HG03575 (cell line): ENCODE measurements around the gene PRSS23.

Experiments
- ATAC-seq: cut with Tn5 transposase; IDR thresholded peaks from one replicate; pipeline ENCODE4 v1.9.1; 2021; ENCODE audit not compliant: unreplicated experiment, insufficient number of reproducible peaks, low FRiP score; ENCODE audit errors: extremely low read depth

Gene PRSS23

DNA sequence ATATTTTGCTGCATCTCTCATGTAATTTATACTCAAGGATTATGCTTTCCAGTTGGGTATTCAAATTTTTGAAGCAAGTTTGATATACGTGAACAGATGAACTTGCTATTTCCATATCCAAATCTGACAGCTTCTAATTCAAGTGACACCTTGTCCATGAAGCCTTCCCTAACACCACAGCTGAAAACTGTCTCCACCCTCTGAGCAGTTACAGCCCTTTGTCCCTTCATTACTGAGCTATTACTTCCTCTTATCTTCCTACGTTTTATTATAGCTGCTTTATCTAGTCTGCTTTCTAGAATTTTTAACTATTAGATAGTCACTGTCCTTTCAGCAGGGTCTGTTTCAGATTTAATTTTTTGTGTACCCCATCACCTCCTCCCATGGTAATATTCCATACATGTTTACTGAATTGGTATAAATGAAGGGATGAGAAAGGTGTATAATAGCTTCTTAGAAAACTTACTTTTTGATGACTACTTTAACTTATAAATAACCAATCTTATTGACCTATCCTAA is 13.3 kb upstream of the PRSS23 start:
- no peak for ATAC-seq

DNA sequence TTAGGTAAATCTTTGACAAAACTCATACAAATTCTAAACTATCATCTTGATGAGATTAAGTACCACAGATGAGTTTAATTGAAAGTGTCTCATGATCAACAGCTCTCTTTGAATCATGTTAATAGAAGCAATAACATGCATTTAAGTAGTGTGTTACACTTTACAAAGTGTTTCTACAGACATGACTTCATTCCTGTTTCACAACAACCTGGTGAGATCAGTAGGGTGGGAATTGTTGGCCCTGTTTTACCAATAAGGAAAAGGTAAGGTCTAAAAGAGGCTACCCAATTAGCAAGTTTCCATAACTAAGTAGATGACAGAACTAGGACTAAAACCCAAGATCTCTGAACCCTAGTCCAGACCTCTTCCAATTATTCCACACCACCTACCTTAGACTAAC is 12.7 kb upstream of the PRSS23 start:
- ATAC-seq: no peak

DNA sequence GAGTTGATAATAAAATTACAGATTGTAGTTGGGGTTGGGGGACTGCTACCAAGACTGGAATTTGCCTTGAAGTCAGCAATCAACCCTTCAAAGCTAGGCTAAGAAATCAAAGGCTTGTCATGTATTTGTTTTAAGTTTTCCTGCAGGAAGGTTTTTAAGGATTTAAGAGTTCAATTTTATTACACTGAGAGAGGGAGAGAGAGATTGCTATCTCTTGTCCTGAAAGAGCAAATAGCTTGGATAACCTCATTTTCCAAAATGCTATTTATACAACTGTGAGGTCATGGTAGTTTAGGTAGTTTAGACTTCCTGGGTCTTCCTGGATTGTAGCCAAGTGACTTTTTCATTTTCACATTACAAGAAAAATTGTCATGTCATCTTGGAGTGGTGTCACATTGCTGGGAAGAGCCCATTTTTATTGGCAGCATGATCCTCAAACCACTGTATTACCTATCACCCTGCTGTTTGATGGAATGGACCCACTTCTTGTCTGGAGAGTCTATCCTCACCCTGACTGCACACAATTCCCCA is 10.1 kb upstream of the PRSS23 start:
- no peak for ATAC-seq

DNA sequence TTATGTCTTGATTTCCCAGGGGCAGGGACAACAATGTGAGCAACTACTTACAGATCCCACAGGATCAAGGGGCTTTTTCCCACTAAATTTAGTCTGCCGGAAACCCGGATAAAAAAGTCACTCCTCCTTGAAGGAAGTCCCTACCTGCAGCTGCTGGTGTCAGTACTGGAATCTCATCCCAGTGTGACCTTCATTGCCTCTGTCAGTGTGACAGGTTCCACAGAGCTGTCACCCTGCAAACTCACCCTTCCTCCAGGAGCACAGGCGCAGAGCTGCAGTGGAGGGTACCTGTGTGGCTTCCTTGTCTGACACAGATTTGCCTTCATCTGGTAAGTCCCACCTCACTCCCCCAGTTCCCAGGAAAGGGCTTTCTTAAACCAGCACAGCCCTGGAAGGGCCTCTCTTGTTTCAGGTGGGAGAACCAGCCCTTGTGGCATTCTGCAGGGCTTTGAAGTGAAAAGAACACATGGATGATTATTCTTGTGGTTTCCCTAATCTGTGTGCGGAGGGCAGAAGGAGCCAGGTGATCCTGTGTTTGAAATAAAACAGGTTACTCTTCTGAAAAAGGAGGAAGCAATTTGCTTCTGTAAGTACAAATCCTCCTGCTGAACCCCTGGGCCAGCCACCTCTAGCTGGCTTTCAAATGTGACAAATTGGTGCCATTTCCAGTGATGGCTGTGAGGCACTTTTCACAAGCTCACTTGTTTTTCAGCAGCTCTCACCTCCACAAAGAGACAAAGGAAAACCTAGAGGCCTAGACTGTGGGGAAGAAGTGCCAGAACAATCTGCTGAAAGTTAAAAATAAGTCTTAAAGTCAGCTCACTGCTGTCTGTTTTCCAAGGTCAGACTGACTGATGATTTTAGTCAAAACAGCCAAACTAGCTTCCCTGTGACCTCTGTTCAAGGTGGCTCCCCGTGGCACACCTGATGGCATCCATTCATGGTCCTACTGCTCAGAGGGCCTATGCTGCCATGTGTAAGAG is 9.2 kb upstream of the PRSS23 start:
- no peak for ATAC-seq

DNA sequence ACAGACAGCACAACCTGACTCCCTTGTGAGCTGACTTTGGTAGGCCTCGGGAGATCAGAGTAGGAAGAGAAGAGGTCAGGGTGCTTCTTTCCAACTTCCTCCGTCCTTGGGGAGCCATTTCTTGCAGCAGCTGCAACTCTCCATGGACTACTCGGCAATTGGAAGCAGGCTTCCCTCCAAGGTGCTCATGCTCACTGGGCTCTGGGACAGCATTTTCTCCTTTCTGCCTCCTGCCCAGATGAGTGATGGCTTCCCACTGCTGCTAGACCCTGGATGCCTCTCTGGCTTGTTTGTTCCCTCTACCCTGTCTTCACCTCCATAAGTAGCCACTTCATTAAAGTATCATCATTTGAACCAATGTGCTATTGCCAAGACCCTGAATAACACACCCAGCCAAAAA is 8.2 kb upstream of the PRSS23 start:
- ATAC-seq: no peak

DNA sequence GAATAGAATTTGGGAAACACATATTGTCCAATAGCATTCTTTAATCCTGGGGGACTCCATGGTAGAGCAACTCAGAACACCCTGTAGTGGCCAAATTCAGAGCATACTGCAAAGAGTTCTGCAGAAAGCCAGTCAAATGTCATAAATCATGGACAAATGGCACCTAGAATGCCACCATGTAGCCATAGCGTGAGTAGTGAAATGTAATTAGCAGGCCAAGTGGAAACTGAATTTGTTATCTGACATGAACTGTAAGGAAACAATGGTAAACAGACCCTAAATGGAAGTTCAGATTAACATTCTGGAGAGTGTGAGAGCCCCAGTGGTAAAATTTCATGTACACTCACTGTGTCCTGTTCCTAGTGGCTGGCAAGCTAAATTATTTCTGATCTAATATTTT is 7.0 kb upstream of the PRSS23 start:
- ATAC-seq: no peak

DNA sequence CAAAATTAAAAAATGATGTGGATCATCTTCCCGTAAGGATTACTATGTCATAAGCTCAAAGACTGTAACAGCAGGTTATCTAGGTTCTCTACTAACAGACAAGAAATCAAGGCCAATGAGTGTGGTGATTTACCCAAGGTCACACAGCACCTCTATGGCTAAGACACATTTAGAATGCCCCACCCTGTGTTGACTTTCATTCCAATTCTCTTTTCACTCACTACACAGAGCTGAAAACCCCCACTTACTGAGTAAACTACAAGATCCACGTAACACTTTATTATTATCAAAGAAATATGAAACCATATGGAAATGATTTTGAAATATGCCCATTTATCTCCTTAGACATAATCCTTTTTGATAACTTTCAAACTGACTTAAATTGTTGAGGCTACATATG is 4.8 kb upstream of the PRSS23 start:
- no peak for ATAC-seq

DNA sequence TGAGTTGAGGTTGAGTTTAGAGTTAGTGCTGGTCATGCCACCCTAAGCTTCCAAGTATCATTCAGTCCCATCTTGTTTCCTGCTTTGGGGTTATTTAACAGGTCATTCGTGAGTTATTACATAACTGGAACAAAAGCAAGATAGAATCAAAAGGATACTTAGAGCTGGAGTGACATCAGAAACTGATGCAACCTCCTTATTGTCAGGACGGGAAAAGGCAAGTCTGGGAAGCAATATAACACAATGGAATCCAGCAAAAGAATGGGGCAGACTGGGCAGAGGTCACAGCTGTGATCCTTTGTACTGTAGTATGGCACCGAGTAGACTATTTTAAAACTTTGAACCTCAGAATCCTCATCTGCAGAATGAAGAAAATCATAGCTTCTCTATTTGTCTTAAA is 4.4 kb upstream of the PRSS23 start:
- ATAC-seq: no peak

DNA sequence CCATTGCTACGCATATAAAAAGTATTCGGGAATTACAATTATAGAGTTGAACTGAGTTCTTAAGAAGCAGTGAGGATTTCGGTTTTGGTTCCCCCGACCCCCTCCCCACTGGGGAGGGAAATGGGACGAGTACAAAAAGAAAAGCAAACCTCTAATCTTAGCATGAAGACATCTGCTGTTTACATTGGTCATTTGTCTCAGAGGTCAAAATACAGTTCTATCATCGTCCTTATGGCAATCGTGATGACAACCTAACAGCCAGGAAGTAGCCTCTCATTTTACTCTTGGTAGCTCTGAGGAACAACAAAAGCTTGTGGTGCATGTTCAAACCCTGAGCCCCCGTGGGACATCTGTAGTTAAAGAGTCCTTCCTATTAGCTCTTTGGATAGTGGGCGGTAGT is 3.2 kb upstream of the PRSS23 start:
- no peak for ATAC-seq

DNA sequence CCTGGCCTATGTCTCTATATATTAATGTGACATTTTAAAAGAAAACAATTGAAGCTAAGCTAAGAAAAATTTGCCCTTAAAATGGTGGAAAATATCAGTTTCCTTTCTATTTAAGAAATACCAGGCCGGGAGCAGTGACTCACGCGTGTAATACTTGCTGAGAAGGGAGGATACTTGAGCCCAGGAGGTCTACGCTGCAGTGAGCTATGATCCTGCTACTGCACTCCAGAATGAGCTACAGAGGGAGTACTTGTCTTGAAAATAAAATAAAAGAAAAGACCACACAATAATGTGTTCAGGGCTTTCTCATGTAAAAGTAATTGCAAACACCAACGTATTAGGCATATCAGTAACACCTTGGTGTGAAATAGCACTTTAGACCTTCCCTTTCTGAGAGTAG is 1.4 kb upstream of the PRSS23 start:
- ATAC-seq: no peak

DNA sequence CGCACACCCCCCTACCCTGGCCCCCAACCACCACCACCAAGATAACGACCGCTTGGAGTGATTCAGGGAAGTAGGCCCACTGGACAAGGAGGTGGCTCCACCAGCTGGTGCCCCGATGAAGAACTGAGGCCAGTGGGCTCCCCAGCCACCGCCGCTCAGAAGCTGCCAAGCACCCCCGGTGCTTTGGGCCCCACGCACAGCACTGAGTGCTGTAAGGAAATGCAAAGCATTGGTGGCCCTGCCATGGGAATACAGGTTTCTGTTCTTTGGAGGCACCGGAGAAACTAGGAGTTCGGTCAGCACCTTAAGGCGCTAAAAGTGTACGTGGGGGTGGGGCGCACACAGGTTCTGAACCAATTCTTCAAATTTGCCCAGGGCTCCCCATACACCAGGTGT is 664 bp upstream of the PRSS23 start:
- no peak for ATAC-seq

DNA sequence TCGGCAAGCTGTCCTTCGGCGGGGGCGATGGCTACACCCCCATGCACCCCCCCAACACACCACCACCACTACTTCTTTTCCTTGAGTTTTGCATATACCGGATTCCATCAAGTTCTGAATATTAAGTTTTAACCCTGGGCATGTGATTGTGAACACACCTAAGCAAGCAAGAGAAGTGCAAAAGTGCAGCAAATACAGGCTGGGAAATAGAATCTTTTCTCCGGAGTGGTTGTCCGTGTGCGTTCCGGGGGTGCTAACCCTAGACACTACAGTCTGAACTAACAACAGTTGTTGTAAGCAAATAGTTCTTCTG is 574 bp downstream of the PRSS23 start:
- no peak for ATAC-seq

DNA sequence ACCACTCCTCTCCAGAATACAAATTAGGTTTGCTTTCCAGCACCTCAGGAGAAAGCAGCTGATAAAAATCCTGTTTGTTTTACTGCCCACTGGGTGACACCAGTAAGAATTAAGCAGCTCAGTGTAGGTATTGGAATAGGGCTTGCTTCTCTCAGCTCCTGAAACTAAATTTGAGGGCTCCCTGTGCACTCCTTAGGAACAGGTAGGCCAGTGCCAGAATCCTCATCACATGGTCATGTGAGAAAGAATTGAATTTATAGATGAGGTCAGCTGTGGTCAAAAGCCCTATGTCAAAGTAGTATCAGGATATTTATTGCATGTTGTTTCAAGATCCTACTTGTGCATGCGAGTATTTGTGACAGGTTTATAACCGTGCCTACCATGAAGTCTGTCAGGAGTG is 1.0 kb downstream of the PRSS23 start:
- no peak for ATAC-seq

DNA sequence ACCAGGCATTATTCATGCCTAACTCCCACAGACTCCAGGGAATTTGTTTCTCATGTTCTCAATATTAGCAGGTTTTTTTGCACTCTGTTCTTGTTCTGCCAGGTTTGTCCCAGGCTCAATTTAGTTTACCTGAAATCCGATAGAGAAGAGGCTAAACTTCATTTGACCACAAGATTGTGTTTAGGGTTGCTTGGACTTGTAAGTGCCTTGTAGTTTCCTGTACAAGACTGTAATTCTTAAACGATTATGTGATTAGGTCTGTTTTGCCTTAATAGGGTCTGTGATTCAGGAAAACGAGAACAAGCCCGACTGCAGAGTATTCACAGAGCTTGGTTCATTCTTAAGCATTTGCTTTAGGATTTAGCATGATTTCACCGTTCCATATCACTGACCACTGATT is 1.8 kb downstream of the PRSS23 start:
- no peak for ATAC-seq

DNA sequence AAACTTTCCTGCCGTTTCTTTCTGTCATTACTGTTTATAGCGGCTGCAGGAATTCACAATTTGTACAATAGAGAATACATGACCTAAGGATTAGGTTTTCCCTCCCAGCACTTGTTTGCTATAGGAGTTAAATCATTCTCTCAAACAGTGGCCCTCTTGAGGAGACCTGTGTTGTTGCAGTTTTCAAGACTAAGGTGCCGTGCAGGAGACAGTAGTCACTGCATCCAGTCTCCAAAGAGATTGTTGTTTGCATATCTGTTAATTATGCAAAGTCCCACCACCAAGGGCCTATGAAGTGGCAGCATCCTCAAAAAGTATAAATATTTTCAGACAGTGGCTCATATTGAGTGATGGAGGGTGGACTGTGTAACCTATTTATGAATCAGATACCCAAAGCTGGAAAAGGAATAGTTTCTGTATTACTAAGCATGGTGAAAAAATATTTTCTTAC is 2.3 kb downstream of the PRSS23 start:
- ATAC-seq: no peak

DNA sequence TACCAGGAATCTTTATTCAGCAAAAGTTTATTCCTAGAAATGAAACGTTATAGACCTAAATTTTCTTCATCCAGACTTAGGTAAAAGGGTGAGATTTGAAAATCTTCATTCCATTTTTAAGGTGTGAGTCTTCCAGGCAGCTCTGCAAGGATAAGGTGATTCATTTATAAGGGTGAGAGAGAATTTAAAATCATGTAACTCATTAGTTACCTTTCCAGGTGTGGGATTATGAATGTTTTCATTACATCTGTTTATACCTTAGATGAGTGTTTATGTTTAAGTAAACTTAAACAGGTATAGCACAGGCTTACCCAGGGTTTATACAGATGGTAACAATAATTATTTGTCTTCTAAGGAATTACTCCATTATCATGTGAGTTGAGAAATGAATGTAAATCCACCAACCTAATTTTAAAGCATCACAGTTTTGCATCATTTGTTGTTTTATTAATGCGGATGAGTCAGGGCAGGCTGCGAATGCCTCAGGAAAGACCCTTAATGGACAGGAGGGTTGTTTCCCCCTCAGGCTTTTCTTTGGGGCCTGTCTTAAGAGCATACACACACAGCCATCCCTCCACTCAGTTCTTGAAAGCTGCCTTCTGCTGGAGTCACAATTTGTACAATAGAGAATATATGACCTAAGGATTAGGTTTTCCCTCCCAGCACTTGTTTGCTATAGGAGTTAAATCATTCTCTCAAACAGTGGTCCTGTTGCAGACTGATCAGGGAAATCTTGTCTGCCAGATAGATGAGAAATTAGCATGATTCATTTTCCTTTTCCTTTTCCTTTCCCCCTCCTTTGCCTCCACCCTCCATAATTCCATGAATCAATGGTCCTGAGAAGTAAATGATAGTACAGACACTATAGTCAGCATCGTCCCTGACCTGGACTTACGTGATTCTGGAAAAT is 3.0 kb downstream of the PRSS23 start:
- no peak for ATAC-seq

DNA sequence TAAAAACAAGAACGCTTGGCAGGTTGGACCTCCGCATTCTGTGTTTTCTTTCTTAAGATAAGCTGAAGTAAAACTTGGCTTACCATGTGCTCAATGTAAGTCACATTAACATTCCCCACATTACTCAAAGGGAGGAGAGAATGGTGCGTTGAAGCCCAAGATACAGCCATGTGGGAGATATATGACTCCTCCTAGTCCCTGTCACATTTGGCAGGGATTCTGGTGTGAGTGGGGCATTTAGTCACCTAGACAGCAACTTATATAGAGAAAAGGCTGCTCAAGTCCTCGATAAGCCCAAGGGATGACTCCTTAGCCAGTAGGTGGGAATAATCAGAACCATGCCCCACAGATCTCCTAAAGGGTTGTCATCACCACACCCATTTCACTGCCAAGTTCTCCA is 4.6 kb downstream of the PRSS23 start:
- no peak for ATAC-seq

DNA sequence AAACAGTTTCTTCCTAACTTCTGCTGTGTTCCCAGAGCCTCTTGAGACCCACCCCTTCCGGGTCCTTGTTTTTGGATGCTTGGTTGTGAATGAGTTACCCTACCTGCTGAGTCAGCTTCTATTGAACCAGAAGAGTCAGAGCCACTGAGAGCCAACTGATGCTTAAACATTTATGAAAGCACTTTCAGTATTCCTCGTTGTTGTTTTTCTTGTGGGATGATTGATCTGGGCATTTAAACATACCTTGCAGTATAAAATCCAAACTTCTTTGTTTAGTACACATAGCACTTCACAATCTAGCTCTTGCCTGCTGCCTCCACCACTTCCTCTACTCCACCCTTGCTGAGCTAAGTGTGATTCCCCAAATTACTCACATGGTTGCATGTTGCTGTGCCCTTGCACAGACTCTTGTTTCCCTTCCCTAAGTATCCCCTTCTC is 5.5 kb downstream of the PRSS23 start:
- ATAC-seq: peak; percentile 88

DNA sequence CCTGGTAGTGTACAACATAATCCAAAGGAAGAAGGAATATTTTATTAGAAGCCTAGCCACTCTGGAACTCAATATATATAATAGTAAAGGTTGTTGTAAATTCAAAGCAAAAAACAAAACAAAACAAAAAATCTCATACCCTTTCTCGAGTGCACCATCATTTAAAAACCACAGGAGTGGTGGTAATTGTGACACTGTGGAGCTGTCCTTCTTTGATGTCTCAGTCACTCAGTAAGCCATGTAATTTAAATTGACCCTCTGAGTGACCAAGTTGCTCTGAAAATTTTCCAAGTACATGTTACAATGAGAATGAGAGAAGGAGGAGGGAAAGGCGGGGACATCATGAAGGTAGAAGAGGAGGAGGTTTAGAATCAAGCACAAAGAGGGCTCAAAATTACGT is 6.6 kb downstream of the PRSS23 start:
- ATAC-seq: no peak

DNA sequence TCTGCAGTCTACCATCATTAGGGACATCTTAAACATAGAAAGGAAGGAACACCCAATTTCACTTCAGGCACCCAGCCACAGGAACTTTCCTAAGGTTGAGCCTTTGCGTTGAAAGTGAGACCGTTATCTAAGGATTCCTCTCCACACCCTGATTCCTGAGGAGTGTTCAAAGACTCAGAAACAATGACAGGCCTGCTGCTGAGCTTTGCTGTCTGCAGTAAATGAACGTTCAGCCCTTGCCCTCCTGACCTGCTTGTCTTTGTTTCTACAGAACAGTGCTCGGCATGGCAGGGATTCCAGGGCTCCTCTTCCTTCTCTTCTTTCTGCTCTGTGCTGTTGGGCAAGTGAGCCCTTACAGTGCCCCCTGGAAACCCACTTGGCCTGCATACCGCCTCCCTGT is 7.0 kb downstream of the PRSS23 start:
- ATAC-seq: no peak
